Activated CD8-positive, alpha-beta memory T cell treated with anti-CD3 and anti-CD28 coated beads, Interleukin-2, amount 50 U/mL, for 1 hour (primary cell): ENCODE measurements around the gene DMTF1.
"Not testable (repeated sequence)": the region's sequence is repeated elsewhere in the genome, so short reads cannot be mapped to it uniquely, and the experiment has no call there.

Experiments
- DNase-seq: peaks from one replicate; pipeline ENCODE4 v3.0.0-alpha.2; 2020; ENCODE audit errors: extremely low read depth

DMTF1 gene

DNA sequence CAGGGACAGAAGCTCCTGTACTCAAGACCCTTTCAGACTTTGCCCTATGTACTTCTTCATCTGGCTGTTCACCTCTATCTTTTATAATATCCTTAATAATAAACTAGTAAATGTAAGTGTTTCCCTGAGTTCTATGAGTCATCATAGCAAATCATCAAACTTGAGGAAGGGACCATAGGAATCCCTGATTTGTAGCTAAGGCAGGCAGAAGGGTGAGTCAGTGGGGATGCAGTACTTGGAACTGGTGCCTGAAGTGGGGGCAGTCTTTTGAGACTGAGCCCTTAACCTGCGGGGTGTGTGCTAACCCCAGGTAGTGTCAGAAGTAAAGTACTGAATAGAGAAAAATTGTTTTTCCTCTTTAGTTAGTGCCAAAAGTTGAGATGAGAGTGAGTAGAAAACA, 73.4 kb downstream of the DMTF1 start:
- DNase-seq: no peak

DNA sequence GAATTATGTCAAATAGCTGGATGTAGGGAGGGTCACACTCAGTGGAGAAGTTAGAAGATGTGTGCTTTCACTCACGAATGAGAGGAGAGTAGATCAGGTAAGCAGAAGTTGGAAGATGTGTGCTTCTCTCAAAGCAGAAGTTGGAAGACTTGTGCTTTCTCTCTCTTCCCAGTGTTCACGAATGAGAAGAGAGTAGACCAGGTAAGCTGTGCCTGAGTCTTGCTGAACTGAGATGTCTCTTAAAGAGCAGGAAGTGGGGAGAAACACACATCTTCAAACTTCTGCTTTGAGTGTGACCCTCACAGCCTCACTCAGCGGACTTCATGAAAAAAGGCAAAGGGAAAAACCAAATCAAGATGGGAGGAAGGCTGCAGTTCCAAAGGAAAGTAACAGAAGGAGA, 74.2 kb downstream of the DMTF1 start:
- DNase-seq: no peak

DNA sequence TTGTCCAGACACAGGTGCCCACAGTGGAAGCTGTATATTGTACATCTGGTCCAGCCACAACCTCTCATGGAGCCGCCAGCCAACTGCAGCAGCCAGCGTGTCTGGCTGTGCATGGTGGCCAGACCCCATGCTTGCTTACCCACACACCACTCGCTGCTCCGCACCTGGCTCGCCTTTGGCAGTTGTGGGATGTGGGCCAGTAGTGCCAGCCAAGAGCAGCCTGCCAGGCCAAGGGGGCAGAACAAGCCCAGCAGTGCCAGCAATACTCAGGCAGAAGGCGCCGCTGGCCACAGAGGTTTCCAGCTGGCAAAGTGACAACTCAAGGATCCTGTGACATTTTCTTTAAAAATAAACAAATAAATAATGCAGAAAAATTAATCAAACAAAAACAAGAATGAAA, 79.0 kb downstream of the DMTF1 start:
- no peak for DNase-seq

DNA sequence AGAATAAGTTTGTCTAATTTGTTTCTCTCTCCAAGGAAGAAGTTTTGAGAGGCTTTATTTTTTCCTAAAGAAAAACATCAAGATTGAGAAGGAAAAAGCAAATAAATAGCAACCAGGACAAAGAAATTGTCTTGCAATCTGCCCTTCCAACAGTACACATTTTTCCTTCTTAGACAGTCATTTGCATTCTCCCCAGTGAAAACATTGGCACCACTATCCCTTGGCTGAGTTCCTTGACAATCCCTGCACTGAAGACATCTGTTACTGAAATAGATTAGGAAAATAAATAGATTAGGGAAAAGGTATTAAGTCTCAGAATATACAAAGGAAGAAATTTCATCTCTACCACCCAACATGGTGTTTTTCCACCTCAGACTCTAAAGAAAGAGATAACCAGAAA, 79.5 kb downstream of the DMTF1 start:
- DNase-seq: no peak

DNA sequence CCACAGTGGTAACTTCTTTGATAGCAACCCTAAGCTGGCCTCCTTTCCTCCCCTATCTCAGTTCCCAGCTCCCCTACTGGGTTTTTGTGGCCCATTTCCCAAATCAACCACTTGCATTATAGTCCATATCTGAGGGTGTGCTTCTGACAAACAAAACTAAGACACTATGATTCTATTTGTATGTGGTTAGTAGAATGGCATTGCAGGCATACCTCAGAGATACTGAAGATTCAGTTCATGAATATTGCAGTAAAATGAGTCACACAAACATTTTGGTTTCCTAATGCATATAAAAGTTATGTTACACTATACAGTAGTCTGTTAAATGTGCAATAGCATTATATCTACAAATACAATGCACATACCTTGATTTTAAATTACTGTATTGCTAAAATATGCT, 82.7 kb downstream of the DMTF1 start:
- no peak for DNase-seq

DNA sequence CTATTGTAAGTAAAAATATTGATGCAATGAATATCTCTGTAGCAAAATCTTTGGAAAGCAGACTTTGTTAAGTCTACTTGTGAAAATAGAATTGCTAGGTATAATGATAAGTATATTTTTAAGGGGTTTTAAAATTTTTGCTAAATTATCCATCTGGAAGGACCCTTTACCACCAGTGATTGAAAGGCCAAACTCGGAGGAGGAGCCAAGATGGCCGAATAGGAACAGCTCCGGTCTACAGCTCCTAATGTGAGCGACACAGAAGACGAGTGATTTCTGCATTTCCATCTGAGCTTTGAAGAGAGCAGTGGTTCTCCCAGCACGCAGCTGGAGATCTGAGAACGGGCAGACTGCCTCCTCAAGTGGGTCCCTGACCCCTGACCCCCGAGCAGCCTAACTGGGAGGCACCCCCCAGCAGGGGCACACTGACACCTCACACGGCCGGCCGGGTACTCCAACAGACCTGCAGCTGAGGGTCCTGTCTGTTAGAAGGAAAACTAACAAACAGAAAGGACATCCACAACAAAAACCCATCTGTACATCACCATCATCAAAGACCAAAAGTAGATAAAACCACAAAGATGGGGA, 86.3 kb downstream of the DMTF1 start:
- DNase-seq: not testable (repeated sequence)

DNA sequence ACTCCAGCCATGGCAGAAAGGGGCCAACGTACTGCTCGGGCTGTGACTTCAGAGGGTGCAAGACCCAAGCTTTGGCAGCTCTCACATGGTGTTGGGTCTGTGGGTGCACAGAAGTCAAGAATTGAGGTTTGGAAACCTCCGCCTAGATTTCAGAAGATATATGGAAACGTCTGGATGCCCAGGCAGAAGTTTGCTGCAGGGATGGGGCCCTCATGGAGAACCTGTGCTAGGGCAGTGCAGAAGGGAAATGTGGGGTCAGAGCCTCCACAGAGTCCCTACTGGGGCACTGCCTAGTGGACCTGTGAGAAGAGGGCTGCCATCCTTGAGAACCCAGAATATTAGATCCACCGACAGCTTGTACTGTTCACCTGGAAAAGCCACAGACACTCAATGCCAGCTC, 93.4 kb downstream of the DMTF1 start:
- DNase-seq: not testable (repeated sequence)
